GM12874 (cell line): Measurements from ENCODE around the gene CYP3A4.

Experiments
- TF ChIP-seq, protein P1 (sequence below): IDR thresholded peaks from 2 replicates; pipeline ENCODE4 v1.5.1; 2011; ENCODE audit warnings: low read depth, mild to moderate bottlenecking, control low read depth, low read length, moderate library complexity; ENCODE audit not compliant: insufficient read depth

The CYP3A4 gene

DNA sequence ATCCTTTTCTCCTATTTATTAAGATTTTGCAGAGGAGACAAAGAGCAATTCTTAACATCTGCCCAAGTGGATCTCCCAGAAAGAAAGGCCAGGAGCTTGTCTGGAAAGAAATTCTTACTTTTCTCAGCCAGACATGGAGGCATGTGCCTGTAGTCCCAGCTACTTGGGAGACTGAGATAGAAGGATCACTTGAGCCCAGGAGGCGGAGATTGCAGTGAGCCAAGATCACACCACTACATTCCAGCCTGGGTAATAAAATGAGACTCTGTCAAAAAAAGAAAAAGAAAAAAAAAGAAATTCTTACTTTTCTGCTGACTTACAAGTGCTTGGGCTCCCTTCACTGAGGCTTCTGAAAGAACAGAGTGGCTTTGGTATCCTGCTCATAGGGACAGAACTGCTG is 41.5 kb upstream of the CYP3A4 start:
- TF ChIP-seq, protein P1, sequence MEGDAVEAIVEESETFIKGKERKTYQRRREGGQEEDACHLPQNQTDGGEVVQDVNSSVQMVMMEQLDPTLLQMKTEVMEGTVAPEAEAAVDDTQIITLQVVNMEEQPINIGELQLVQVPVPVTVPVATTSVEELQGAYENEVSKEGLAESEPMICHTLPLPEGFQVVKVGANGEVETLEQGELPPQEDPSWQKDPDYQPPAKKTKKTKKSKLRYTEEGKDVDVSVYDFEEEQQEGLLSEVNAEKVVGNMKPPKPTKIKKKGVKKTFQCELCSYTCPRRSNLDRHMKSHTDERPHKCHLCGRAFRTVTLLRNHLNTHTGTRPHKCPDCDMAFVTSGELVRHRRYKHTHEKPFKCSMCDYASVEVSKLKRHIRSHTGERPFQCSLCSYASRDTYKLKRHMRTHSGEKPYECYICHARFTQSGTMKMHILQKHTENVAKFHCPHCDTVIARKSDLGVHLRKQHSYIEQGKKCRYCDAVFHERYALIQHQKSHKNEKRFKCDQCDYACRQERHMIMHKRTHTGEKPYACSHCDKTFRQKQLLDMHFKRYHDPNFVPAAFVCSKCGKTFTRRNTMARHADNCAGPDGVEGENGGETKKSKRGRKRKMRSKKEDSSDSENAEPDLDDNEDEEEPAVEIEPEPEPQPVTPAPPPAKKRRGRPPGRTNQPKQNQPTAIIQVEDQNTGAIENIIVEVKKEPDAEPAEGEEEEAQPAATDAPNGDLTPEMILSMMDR, result no peak

DNA sequence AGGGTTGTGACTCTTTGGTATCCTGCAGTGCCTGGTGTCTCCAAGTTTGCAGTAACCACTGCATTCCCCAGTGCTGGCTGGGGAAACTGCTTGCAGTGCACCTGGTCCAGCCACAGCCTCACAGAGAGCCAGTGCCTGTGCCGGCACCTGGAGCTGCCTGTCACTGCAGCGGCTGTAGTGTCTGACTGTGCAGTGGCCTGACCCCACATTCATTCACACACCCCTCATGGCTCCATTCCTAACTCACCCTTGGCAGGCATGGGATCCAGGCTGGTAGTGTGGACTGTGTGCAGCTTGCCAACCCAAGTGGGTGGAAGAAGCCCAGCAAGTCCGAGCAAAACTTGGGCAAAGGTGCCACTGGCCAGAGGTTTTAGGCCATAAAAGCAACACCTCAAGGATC is 40.1 kb upstream of the CYP3A4 start:
- TF ChIP-seq, protein P1, result no peak

DNA sequence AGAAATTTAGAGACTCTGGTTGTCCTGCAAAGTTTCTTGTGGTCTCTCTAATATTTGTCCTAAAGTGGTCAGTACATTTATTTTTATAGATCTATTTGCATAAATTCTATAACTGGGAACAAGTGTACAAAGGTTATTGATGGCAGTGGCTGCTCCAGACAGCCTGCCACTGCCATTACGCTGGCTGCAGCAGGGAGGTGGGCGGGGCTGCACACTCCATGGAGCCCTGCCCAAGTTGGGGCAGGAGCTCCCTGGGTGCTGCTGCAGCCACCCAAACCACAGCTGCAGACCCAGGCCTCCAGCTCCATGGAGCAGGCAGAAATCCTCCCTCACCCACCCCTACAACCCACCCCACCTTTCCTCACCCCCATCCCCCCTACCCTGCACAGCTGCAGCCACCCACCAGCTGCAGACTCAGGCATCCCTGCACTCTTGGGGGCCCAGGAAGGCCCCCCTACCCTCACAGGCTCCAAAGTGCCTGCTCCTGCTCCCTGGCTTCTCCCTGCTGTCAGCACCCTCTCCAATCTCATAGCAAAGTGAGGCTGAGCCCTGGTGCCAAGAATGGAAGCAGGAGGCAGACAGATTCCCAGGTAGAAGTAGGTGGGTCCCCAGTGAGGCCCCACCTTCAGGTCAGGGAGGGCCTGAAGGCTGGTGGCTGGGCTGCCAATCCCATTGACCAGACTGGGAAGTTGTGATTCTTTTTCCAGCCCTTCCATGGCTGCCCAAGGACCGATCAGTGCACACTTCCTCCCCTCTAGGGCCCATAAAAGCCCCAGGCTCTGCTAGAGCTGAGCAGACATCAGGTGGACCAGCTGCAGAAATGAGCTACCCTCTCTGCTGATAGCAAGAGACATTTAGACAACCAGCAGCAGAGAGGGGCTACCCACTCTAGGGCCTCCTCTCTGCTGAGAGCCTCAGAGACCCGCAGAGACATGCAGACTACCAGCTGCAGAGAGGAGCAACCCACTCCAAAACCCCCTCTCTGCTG is 39.0 kb upstream of the CYP3A4 start:
- TF ChIP-seq, protein P1, result no peak

DNA sequence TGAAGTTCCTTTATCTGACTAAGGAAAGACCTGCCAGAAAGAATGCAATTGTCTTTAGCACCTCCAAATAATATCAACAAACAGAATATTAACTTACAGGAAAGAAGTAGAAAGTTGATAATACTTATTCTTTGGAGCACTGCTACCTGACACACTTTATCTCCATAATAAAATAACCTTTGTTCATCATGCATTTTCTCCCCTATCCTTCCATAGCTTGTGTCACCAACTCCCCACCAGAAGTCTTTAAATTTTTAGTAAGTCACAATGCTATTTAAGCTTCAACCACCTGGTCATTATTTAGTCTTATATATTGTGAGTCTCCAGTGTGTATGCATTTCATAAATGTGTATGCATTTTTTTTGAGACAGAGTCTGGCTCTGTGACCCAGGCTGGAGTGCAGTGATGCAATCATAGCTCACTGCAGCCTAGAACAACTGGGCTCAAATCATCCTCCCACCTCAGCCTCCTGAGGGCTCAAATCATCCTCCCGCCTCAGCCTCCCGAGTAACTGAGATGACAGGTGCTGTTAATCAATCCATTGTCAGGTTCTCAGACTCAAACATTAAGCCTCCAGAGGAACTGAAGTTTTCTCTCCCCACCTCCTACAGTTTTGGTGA is 36.5 kb upstream of the CYP3A4 start:
- TF ChIP-seq, protein P1, result no peak

- TF ChIP-seq, protein P1, result no peak
Measured at GRCh38 chr7:99808766-99809165, 24.8 kb upstream of the CYP3A4 start.

DNA sequence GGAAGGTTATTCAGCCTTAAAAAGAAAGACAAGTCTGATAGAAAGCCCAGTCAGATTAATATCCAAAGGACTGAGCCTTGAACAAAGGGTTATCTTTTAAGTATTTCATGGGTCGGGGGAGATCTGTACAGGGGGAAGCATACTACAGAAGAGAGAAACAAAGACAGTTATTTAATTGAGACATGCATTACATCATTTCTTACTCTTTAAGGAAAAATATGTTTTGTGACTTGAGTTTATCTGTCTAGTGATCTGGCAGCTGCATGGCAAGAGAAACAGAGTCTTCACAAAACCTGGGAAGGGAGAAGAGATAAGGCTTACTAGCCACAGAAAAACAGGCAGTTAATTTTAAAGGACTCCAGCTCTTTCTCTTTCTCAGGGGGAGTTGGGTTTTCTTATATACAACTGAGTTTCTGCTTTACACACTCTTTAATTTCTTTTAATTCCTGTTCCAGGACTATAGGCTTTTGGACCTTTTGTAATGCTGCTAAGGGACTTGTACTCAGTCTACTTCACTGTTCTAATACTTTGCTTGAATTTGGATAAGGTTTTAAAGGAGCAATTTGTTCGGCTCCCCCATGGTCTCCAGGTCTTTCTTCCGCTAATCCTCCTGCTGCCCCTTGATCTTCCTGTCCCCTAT is 23.0 kb upstream of the CYP3A4 start:
- TF ChIP-seq, protein P1, result no peak

GRCh38 chr7:99805641-99806040 is 21.7 kb upstream of the CYP3A4 start:
- TF ChIP-seq, protein P1, result no peak
